ENCODE results near the gene DENND10. TPM values are rescaled to one million over a fixed set of nuclear protein-coding genes. Genes with fewer than 3 reads are reported as not detected.

DENND10 gene
- total and polyA plus RNA-seq, 7 donors, result 6.6 to 27.9 (median 19.1) TPM

- Histone ChIP-seq H3K4me1 (peaks cover 2% of the 10 kb centered on the region), H3K4me3 (no peak overlapping the region), H3K27me3 (ENCODE audit: insufficient read depth in 3 of 3, low read length in 2 of 3) (no peaks in the 10 kb centered on the region), H3K9me3 (no peaks in the 10 kb centered on the region), H3K36me3 (ENCODE audit: insufficient read depth in 1 of 2, low read depth in 1 of 2) (peaks cover 0 to 84% of the 10 kb centered on the region in 2 donors), H3K27ac (no peak overlapping the region)
- DNase-seq (no peak), ATAC-seq (no peak)
- TF ChIP-seq CTCF (IDR thresholded peaks at IDR 0.05), result no peak
- intact Hi-C loops (cut with DNase I), result no loop called here
- WGBS, 3 donors, result 97 to 100% (median 97%) methylated on average over 2 of the region's 2 CpGs
Measured at GRCh38 chr10:119125942-119126341, 22.0 kb downstream of the DENND10 start.

- no peaks in the 10 kb centered on the region for H3K27me3 ChIP-seq (ENCODE audit: insufficient read depth in 3 of 3, low read length in 2 of 3)
- H3K4me3 ChIP-seq, result no peak overlapping the region
- intact Hi-C loops (cut with DNase I), result no loop called here
- H3K36me3 ChIP-seq (ENCODE audit: insufficient read depth in 1 of 2, low read depth in 1 of 2), result peaks cover 0 to 82% of the 10 kb centered on the region in 2 donors
- no peaks in the 10 kb centered on the region for H3K9me3 ChIP-seq
- no peak overlapping the region for H3K27ac ChIP-seq
- 94 to 97% (median 97%) methylated on average over 4 of the region's 4 CpGs for WGBS, 3 donors
- TF ChIP-seq CTCF (IDR thresholded peaks at IDR 0.05), result no peak
- DNase-seq (no peak), ATAC-seq (no peak)
- peaks cover 5% of the 10 kb centered on the region for H3K4me1 ChIP-seq
Measured at GRCh38 chr10:119129721-119130120, 25.8 kb downstream of the DENND10 start.

GRCh38 chr10:119131512-119132240 is 27.8 kb downstream of the DENND10 start:
- WGBS, 3 donors, result 62 to 70% (median 68%) methylated on average over 10 of the region's 10 CpGs
- Histone ChIP-seq H3K4me1 (peaks cover 9% of the 10 kb centered on the region), H3K4me3 (peak overlapping the region; percentile 47), H3K9me3 (no peaks in the 10 kb centered on the region), H3K27ac (peak overlapping the region; percentile 3), H3K27me3 (ENCODE audit: insufficient read depth in 3 of 3, low read length in 2 of 3) (no peaks in the 10 kb centered on the region), H3K36me3 (ENCODE audit: insufficient read depth in 1 of 2, low read depth in 1 of 2) (peaks cover 0 to 70% of the 10 kb centered on the region in 2 donors)
- TF ChIP-seq CTCF (IDR thresholded peaks at IDR 0.05), result no peak
- ATAC-seq, result peak in 3 of 4 donors; percentile 43 to 49 (median 48)
- intact Hi-C loops (cut with DNase I), result no loop called here
- DNase-seq, result no peak

GRCh38 chr10:119132521-119133345 is 28.8 kb downstream of the DENND10 start:
- TF ChIP-seq CTCF (IDR thresholded peaks at IDR 0.05), result no peak
- Histone ChIP-seq H3K36me3 (ENCODE audit: insufficient read depth in 1 of 2, low read depth in 1 of 2) (peaks cover 0 to 70% of the 10 kb centered on the region in 2 donors), H3K4me3 (no peak overlapping the region), H3K4me1 (peaks cover 9% of the 10 kb centered on the region), H3K9me3 (no peaks in the 10 kb centered on the region), H3K27me3 (ENCODE audit: insufficient read depth in 3 of 3, low read length in 2 of 3) (no peaks in the 10 kb centered on the region), H3K27ac (peak overlapping the region; percentile 3)
- ATAC-seq (peak; percentile 42 to 57 (median 54)), DNase-seq (no peak)
- WGBS, 3 donors, result 76 to 78% (median 76%) methylated on average over 14 of the region's 14 CpGs
- intact Hi-C loops (cut with DNase I), result no loop called here

All from psoas muscle (tissue), 8 donors.